NOMO-1 treated with DMSO at 0.1 percent for 48 hours (cell line): ENCODE results near the gene MEA1.

Experiments used
- DNase-seq: peaks from one replicate; lab custom pipeline; 2025; ENCODE audit not compliant: unreplicated experiment; lab: John Stamatoyannopoulos, UW

The MEA1 gene

GRCh38 chr6:42978487-42978838 lies 35.3 kb downstream of the MEA1 start:
- DNase-seq = no peak

DNA sequence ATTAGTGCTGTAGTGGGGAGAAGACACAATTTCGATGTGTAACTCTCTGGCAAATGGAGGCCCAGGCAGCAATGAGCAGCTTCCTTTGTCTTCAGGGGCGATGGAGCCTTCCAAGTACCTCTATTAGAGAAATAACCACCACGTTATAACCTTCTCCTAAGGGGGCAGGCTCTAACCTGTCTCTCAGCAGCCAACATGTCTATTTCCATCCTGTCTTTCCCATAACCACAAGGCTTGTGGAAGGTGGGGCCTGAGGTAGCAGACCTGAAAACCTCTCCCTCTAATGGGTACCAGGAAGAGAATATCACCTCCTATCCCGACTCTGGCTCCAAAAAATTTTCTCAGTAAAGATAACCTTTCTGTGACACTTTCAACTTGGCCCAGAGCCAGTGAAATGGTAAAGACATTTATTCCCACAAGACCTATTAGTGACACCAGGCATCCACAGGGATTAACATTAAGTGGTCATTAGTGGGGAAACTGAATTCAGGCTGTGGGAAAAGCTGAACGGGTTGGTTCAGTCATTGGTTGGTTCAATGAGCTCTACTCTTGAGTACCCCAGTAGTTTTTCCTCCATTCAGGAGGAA lies 38.7 kb downstream of the MEA1 start:
- DNase-seq = no peak

DNA sequence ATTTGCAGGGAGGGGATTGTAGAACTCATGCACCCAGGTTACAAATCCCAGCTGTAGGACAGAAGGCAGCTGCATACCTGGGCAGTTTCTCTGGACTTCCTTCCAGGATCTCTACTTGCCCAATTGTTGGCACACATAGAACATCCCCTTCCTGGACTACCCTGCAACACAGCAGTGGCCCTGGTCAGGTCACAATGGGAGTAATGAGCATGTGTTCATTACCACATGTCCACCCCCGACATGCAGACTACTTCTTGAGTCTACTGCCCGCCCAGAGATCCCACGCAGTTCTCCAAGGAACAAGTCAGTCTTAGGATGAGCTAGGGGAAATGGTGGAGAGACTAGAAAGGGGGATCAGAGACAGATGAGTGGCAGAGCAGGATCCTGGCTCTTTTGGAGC lies 39.8 kb downstream of the MEA1 start:
- no peak for DNase-seq

DNA sequence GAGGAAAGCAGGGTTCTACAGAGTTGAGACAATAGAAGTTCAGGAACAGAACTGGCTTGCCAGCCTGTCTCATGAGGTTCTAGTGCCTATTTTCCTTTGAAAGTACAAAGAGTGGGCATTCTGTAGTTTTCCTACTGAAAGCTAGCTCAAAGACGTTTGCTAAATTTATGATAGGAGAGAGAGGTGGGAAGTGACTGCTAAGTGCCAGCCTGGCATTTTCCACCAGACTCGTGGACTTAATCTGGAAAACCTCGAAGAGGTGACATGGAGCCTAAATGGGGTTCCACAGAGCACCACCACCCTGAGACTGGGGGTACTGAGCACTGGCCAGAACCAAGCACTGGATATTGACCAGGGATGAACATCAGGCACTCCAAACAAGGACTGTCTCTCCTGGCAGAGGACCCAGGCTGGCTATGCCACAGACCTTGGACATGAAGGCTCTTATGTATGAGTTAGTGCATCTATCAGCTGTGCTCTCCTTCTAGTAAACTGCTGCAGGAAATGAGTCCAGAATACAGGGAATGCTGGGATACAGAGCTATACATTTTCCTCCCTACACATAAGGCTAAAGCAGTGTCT lies 41.9 kb downstream of the MEA1 start:
- no peak for DNase-seq

DNA sequence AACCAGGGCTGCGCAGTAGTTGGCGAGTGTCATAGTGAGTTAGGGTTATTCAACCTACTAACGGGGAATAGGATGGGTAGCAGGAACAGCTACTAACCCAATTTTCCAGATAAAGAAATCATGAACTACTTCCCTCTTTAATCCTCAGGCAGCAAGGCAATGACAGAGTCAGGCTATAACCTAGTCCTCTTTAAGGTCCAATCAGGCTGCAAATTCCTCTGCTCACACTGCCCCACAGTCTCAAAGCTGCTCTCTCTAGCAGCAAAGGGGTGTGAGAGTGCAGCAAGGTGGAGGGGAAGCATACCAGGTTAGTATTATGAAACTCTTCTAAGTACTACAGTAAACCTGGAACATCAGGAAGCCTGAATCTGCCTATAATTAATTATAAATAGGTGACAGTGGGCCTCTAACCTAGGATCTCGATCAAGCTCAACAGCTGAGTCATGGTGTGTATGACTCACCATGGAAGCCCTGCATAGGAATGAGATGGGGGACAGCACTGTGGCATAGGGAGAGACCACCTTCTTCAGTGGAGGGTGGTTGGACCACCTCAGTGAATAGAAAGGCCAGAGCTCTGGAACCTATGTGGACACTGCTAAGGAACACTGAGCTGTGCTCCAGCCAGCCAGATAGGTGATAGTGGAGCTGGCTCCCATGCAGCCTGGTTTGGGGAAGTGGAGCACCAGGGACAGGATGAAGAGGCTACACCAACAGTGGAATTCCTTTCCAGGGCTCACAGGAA lies 42.7 kb downstream of the MEA1 start:
- DNase-seq = no peak

DNA sequence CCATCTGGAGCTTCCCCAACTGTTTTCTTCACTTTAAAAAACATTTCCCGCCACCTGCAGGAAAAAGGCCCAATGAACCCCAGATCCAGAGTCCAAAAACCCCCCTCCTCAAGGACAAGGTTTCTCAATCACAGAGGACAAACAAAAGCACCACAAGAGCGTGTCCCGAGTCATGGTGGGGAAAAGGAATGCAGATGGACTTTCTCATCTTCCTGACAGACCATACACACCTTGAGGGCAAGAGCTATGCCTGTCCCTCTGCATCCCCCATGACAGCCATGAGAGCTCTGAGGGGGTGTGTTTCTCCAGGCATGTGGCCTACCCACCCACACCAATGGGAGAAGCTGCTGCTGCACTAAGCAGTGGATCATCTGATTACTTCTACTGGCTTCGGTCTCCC lies 43.8 kb downstream of the MEA1 start:
- no peak for DNase-seq

- no peak for DNase-seq
These were observed 44.3 kb downstream of the MEA1 start for GRCh38 chr6:42969431-42969830.

DNA sequence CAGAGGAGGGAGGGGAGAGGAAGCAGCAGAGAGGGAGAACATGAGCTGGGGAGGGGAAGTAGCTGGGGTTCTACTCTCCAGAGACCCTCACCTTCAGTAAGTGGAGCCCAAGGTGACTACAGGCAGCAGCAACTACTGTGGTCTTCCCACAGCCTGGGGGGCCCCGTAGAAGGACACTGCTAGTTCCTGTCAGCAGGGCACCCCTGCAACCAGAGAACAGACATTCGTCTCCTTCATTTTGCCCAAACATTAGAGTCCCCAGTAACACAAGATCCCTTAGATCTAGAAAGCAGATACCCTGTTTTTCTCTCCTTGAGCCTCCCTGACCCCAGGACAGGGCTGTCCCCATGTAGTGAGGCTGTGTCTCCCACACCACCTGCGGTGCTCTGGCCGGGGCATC lies 45.0 kb downstream of the MEA1 start:
- DNase-seq = no peak

GRCh38 chr6:42968126-42968701 lies 45.5 kb downstream of the MEA1 start:
- no peak for DNase-seq

- no peak for DNase-seq
These were observed 46.5 kb downstream of the MEA1 start for GRCh38 chr6:42967228-42967627.

- no peak for DNase-seq
These were observed 47.2 kb downstream of the MEA1 start for GRCh38 chr6:42966571-42966970.

- DNase-seq = peak; percentile 31
These were observed 49.7 kb downstream of the MEA1 start for GRCh38 chr6:42963855-42964605.

DNA sequence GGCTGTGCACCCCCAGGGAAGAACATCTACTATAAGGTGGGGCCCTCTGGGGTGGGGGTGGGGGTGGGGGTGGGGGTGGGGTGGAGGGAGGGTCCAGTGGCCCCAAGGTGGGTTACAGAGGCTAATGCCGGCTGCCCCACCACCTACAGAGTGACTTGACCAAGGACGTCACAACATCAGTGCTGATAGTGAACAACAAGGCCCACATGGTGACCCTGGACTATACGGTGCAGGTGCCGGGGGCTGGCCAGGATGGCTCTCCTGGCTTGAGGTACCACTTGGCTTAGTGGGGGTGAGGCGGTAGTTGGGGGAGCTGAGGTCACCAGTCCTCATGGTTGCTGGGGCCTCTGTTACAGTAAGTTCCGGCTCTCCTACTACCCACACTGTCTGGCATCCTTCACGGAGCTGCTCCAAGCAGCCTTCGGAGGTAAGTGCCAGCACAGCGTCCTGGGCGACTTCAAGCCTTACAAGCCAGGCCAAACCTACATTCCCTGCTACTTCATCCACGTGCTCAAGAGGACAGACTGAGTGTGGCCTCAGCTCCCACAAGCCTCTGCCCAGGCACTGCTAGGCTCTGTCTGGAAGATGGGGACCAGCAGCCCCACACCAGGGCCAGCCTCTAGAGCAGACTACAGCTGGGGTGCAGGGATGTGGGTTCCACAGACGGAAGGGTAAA lies 50.4 kb downstream of the MEA1 start:
- no peak for DNase-seq

DNA sequence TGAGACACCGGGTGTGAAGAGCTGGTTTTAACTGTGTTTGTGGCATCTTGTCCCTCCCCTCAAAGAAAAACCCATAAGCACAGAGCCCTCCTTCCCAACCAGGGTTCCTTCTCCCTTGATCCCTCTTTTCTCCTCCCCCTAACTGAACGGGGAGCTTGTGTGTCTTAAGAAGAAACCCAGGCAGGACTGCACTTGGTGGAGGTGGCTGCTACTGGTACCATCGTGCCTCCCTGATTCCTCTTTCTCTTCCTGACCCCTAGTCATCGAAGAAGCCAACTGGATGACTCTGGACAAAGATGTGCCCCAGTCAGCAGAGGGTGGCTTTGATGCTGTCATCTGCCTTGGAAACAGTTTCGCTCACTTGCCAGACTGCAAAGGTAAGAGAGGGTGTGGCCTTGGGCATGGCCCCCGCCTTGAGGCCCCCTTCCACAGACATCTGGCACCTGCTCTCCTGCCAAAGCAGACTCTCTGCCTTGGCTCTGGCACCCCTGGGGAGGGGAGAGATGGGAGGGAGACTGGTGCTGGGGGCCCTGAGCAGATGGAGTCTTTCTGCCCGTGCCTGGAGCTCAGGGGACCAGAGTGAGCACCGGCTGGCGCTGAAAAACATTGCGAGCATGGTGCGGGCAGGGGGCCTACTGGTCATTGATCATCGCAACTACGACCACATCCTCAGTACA lies 51.1 kb downstream of the MEA1 start:
- no peak for DNase-seq

DNA sequence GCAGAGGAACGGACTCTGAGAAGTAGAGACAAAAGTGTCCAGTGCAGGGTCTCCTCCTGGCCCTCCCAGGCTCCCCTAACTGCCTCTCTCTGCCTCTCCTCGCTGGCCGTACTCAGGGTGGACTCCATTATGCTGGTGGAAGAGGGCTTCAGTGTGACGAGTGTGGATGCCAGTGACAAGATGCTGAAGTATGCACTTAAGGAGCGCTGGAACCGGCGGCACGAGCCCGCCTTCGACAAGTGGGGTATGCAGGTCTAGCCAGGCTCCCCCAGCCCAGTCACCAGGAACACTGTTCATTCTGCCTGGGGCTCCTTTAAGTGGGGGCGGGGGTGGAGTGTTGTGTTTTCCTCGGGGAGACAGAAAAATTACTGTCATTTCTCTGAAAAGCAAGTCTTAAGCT lies 51.6 kb downstream of the MEA1 start:
- no peak for DNase-seq
